Adrenal gland (tissue), 5 donors: Measurements from ENCODE around the gene TCF4.

Experiments
- CTCF ChIP-seq, 6 experiments: fragments of 450-650 bp in 4 of 6; fragments of 200-600 bp in 2 of 6; sonication (generic) in 1 of 6; IDR thresholded peaks; 1 replicate in 5 of 6; 2 replicates in 1 of 6; pipeline versions ENCODE4 v1.5.1 to v1.8.0; 2016 to 2021; ENCODE audit warnings: antibody characterized with exemption in 6 of 6, mild to moderate bottlenecking in 2 of 6, moderate library complexity in 1 of 6
- POLR2A ChIP-seq, 2 donors: fragments of 450-650 bp; IDR thresholded peaks; one replicate each; pipeline ENCODE4 v1.6.1; 2017; ENCODE audit warnings: antibody characterized with exemption in 2 of 2, mild to moderate bottlenecking in 2 of 2, moderate library complexity in 1 of 2
- donor health status: DM: no; HTN: no; CAD: no.

- no peak for TF ChIP-seq CTCF (IDR thresholded peaks at IDR 0.05)
- TF ChIP-seq POLR2A (IDR thresholded peaks at IDR 0.05), result no peak
Observed at GRCh38 chr18:55593888-55594287, 5.9 kb upstream of the TCF4 start.
